Activated gamma-delta T cell treated with Interleukin-2 at 50 U/mL for 16 hours (primary cell): ENCODE data around the gene GAPT.
A peak's percentile ranks its signal among the peaks of the same experiment; 100 is the strongest.

Experiments
- DNase-seq: peaks from one replicate; pipeline ENCODE4 v3.0.0-alpha.2; 2020

Gene GAPT

GRCh38 chr5:58462154-58462553 lies 29.1 kb upstream of the GAPT start:
- no peak for DNase-seq

DNA sequence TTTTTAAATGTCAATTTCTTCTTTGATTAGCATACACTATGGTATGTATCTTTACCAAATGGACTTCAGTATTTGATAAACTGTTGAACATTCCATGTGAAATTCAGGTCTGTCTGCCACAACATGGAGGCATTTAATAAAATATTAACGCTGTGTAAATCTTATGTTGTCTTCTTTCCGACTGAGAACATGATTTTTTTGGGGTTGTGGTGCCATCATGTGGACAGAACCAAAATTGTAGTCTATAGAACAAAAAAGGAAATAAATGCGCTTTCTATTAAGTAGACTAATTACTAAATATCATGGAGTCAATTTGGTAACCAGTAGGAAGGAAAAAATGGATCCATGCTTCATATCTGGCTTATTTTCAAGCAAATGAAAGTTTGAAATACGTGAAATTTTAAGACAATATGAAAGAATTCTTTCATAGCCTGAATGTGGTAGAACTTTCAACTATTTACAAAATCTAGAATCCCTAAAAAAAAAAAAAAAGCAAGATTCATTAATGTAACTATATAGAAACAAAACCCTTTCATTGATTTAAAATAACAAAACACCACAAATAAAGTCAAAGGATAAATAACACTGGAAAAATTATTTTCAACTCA lies 28.5 kb upstream of the GAPT start:
- peak; percentile 33 for DNase-seq

DNA sequence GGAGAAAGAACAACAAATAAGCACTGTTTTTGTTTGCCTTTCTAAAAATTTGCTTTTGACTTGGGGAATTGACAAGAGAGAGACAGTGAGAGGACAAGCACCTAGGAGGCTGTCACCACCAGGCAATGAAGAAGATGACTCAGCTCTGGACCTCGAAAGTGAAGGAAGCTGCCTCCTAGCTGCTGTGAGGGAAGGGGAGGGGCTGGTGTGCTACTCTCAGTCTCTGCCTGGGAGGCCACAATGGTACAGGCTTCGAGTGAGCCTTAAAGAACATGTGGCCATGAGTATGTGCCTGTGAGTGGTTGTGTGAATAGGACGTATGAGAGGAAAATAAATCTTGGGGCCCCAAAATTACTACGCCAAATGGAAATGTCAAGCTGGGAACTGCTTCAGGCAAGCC lies 24.3 kb upstream of the GAPT start:
- no peak for DNase-seq

- DNase-seq = no peak
Observed at GRCh38 chr5:58469896-58470295, 21.3 kb upstream of the GAPT start.

DNA sequence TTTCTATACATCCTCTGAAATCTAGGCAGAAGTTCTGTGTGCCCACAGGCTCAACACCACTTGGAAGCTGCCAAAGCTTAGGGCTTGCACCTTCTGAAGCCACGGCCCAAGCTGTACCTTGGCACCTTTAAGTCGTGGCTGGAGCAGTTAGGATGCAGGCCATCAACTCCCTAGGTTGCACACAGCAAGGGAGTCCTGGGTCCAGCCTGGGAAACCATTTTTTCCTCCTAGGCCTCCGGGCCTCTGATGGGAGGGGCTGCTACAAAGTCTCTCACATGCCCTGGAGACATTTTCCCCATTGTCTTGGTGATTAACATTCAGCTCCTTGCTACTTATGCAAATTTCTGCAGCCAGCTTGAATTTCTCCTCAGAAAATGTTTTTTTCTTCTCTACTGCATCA lies 15.8 kb upstream of the GAPT start:
- no peak for DNase-seq

GRCh38 chr5:58477760-58478376 lies 13.4 kb upstream of the GAPT start:
- DNase-seq = no peak

GRCh38 chr5:58481066-58481676 lies 10.1 kb upstream of the GAPT start:
- DNase-seq = no peak

GRCh38 chr5:58481828-58482227 lies 9.4 kb upstream of the GAPT start:
- no peak for DNase-seq

DNA sequence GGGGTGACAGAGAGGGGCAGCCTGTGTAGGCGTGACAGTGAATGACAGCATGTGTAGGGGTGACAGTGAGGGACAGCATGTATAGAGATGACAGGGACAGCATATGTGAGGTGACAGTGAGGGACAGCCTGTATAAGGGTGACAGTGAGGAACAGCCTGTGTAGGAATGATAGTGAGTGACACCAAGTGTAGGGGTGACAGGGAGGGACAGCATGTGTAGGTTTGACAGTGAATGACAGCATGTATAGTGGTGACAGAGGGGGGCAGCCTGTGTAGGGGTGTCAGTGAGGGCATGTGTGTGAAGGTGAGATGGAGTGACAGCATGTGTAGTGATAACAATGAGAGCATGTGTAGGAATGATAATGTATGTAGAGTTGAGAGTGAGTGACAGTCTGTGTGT lies 8.7 kb upstream of the GAPT start:
- no peak for DNase-seq

- no peak for DNase-seq
Observed at GRCh38 chr5:58484505-58484904, 6.7 kb upstream of the GAPT start.

DNA sequence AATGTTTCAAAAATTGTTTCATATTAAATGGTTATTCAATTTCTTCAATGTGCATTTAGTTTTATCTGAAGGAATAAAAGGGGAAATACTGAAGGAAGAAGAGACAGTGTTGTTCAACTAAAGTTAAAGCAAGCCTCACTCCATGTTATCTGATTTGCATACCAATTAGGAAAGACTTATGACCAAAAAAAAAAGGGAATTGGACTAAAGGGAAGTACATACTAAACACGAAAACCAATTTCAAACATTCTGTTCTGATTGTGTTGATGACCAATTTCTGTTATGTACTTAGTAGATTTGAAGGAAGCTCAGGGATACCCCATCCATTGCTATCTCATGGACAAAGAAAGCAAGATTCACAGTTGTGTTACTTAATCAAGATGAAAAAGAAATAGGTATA lies 4.9 kb upstream of the GAPT start:
- DNase-seq = no peak

DNA sequence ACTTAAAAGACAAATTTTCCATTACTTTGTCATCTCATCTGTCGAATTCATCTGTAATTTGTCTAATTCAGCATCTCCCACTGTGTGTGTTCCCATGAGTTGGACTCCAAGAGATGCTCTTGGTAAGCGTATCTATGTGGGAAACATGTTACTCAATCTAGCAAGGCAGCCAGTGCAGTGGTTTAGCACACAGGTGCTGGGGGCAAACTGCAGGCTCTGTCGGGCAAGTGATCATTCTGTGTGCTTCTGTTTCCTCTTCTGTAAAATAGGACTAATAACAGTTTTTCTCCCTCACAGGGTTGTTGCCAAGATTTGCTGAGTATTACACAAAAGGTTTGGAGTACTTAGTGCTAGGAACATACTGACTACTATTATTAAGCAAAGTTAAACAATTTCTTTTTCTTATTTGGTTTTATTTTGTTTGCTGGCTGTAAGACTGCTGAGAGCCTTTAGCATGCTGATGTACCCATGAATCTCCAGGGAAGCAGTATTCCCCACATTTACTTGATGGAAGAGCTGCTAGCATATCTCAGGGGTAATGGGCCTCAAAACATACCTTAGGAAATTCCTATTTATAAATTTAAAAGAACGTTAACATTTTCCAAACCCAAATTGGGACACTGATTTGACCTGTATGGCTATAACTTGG lies 709 bp upstream of the GAPT start:
- DNase-seq = no peak

DNA sequence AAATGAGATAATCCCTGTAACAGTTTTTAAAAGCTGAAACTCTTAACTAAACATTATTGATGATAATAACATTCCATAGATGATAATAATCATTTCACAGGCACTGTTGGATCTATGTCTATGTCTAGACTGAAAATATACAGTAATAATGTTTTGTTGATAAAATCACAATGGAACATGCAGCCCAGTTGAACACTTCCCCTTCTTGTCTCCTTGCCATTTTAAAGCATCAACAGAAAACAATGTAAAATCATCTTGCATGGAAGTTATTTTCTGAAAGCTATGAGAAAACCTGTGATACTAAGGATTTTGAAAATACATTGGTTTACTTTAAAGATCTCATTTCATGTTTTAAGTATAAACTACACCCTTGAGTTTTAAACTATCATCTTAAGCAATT lies 1.9 kb downstream of the GAPT start:
- DNase-seq = no peak

DNA sequence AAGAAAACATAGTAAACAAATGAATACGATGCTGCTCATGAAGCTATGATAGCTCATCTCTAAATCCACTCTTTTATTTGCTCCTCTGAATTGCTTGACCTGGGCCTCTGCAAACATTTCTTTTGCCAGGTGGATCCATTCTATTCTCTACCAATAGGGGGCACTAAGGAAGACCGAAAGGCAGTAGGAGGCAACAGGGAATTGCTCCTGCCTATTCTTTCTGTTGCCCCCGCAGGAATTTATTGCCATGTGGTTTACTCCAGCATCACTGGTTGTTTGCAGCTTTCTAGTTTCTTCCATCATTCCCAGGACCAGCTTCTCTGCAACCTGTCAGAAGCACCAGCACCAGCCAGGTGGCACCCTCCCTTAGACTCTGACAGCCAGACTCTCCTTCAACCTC lies 5.3 kb downstream of the GAPT start:
- no peak for DNase-seq

GRCh38 chr5:58497386-58497785 lies 6.2 kb downstream of the GAPT start:
- DNase-seq = no peak

DNA sequence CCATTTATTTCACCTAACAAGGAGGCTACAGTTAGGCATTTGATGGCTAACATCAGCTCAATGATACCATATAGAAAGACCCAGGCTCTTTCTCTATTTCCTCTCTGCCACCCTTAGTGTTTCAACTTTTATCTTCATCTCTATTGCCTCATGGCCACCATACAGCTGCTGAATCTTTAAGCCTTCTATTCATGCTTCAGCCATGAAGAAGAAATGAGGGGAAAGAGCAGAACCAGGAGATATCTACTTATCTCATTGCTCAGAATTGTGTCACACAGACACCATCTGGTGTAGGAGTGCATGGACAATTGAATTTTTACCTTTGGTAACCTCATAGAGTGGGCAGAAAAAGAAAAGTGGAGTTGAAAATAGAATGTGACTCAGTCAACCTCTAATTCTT lies 6.7 kb downstream of the GAPT start:
- DNase-seq = no peak

- DNase-seq = no peak
Observed at GRCh38 chr5:58498340-58498942, 7.2 kb downstream of the GAPT start.

DNA sequence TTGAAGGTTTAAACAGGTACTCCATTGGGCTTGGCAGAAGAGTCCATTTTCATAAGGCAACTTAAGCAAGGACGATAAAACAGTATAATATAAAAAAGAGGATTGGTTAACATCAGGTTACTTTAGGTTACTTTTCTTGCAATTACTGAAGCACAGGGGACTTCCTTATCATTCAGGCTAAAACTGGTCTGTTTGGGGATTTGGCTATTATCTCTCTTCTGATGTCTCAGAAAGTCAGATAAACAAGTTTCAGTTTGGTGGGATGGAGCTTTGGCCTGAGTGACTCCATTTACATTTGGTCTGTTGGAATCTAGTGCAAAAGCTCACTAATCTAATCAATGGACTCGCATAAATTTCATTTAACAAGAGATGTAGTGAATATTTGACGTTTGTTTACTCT lies 8.0 kb downstream of the GAPT start:
- no peak for DNase-seq

DNA sequence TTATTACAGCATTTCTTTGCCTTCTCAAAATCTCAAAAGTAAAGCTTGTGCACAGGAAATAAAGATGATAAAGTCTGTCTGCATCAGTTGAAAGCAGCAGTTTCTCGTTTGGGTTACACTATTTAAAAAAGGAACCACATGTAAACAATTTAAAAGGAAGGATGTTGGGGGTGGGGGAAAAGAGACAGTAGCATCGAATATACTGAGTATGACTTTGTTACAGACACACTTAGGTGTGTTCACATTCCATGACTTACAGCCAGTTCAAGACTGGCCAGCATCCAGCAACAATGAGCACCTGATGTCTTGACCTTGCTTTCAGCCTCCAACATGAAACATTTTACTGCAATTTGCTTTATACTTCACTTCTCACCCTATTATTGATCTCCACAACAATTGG lies 8.7 kb downstream of the GAPT start:
- no peak for DNase-seq

DNA sequence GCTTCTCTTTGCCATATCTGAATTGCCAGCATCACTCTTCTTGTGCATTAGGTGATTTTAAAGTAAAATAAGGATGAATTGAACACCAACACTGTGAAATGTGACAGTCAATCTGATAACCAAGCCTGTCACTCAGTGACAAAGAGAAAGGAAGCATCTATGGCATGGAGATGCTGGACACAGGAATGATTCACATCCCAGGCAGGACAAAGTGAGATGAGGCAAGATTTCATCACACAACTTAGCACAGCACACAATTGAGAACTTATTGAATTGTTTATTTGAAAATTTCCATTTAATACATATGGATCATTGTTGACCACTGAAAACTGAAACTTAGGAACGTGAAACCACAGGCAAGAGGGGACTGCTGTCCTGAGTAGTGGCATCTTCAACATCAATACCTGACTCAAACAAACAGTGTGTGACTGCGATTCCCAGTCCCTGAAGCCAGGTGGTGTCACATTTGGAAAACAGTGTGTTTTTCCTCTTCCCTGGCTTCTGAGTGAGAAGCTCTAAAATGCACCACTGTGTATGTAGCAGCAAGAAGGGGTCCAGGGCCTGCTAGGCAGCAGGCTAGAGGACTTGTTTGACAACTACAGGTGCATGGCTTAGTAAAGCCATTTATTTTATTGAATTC lies 10.7 kb downstream of the GAPT start:
- DNase-seq = no peak

GRCh38 chr5:58503390-58504046 lies 12.3 kb downstream of the GAPT start:
- DNase-seq = no peak

DNA sequence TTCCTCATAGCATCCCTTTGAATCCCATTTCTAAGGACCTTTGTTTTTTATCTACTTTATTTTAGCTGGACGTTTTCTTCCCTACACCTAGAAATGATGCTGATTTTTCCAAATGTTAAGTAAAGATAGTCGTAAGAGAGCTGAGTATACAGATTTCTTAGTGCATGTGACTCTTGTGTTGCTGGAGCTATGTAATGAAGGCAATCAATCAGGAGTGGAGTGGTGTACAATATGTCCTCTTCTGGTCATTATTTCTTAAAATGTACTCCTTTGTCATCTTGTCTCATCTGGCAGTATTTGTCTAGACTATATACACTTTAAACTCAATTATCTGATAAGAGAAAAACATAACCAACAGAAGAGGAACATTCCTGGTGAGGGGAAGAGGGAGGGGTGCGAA lies 13.5 kb downstream of the GAPT start:
- DNase-seq = no peak

GRCh38 chr5:58505502-58505901 lies 14.3 kb downstream of the GAPT start:
- no peak for DNase-seq
